Middle frontal gyrus (tissue), 1 donor: ENCODE measurements around the gene FEM1C.

ENCODE experiments used
- DNase-seq: peaks from one replicate; pipeline ENCODE4 v3.0.0-alpha.2; 2015; ENCODE audit warnings: low spot score; ENCODE audit errors: extremely low spot score

The FEM1C gene

GRCh38 chr5:115524199-115524847, 20.3 kb downstream of the FEM1C start:
- no peak for DNase-seq

- no peak for DNase-seq
Observed at GRCh38 chr5:115522832-115523403, 21.7 kb downstream of the FEM1C start.

GRCh38 chr5:115520191-115520590, 24.4 kb downstream of the FEM1C start:
- no peak for DNase-seq

GRCh38 chr5:115516372-115516771, 28.2 kb downstream of the FEM1C start:
- no peak for DNase-seq

- DNase-seq, result no peak
Observed at GRCh38 chr5:115514220-115514619, 30.4 kb downstream of the FEM1C start.

- no peak for DNase-seq
Observed at GRCh38 chr5:115511632-115512031, 32.9 kb downstream of the FEM1C start.

- DNase-seq, result no peak
Observed at GRCh38 chr5:115510145-115510645, 34.4 kb downstream of the FEM1C start.

GRCh38 chr5:115509547-115509946, 35.0 kb downstream of the FEM1C start:
- DNase-seq, result no peak

GRCh38 chr5:115507681-115508080, 36.9 kb downstream of the FEM1C start:
- no peak for DNase-seq

- DNase-seq, result no peak
Observed at GRCh38 chr5:115503420-115503819, 41.2 kb downstream of the FEM1C start.

- DNase-seq, result no peak
Observed at GRCh38 chr5:115501464-115502210, 42.9 kb downstream of the FEM1C start.

- no peak for DNase-seq
Observed at GRCh38 chr5:115500225-115500624, 44.4 kb downstream of the FEM1C start.

GRCh38 chr5:115496936-115497576, 47.5 kb downstream of the FEM1C start:
- DNase-seq, result no peak

- no peak for DNase-seq
Observed at GRCh38 chr5:115494570-115495289, 49.8 kb downstream of the FEM1C start.

GRCh38 chr5:115490596-115490995, 54.0 kb downstream of the FEM1C start:
- no peak for DNase-seq

- DNase-seq, result no peak
Observed at GRCh38 chr5:115489733-115490132, 54.8 kb downstream of the FEM1C start.

- DNase-seq, result no peak
Observed at GRCh38 chr5:115487756-115488155, 56.8 kb downstream of the FEM1C start.

GRCh38 chr5:115487168-115487567, 57.4 kb downstream of the FEM1C start:
- no peak for DNase-seq

GRCh38 chr5:115486728-115487127, 57.8 kb downstream of the FEM1C start:
- DNase-seq, result no peak

GRCh38 chr5:115484368-115484767, 60.2 kb downstream of the FEM1C start:
- no peak for DNase-seq

- DNase-seq, result no peak
Observed at GRCh38 chr5:115480900-115481299, 63.7 kb downstream of the FEM1C start.
